ENCODE measurements around the gene SERPINB8.

DNA sequence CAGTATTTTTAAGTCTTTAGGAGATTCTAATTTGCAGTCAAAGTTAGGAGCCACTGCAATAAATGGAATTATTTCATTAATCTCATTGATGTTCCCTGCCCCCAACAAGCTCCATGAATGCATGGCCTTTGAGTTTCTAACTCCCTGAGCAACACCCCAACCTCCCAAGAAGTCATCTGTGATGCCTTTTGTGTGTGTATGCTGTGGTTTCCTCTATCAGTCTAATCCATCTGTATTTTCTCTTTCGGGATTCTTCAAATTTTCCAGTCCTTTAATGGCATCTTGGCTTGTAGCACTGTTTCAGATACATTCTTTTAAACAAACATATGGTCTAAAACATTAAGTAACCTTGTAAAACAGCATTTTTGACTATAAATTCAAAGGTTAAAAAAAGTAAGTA is 45.3 kb upstream of the SERPINB8 start:
- TF ChIP-seq TRIM24 (CRISPR knock-in tag; IDR thresholded peaks at IDR 0.05) (no peak), ZNF274 (CRISPR knock-in tag; IDR thresholded peaks at IDR 0.05) (no peak), ZKSCAN1 (IDR thresholded peaks at IDR 0.05; ENCODE audit: low read length) (no peak)
